H9 (cell line): ENCODE measurements around the gene UNC5B. TPM values are rescaled to one million over a fixed set of nuclear protein-coding genes. Genes with fewer than 3 reads are reported as not detected.

Source experiments
- DNase-seq: peaks from one replicate; pipeline ENCODE4 v3.0.0-alpha.2; 2017
- H2AFZ ChIP-seq: one replicate; pipeline ENCODE4 v1.6.1; 2013; ENCODE audit warnings: mild to moderate bottlenecking, low read length, control low read depth, moderate library complexity
- H2AK5ac ChIP-seq: 2 replicates; pipeline ENCODE4 v1.6.1; 2013; ENCODE audit warnings: low read length, control low read depth, mixed read lengths; ENCODE audit not compliant: insufficient read length
- H2BK120ac ChIP-seq: one replicate; pipeline ENCODE4 v1.6.1; 2013; ENCODE audit warnings: low read depth, mild to moderate bottlenecking, low read length, control low read depth, inconsistent platforms; ENCODE audit not compliant: poor library complexity, severe bottlenecking
- H2BK12ac ChIP-seq: 2 replicates; pipeline ENCODE4 v1.6.1; 2013; ENCODE audit warnings: low read length, control low read depth, mixed read lengths, low read depth; ENCODE audit not compliant: insufficient read length
- H2BK15ac ChIP-seq: 2 replicates; pipeline ENCODE4 v1.6.1; 2013; ENCODE audit warnings: low read depth, low read length, control low read depth
- H2BK20ac ChIP-seq: one replicate; pipeline ENCODE4 v1.6.1; 2013; ENCODE audit warnings: low read depth, mild to moderate bottlenecking, low read length, control low read depth, inconsistent platforms; ENCODE audit not compliant: poor library complexity, severe bottlenecking
- H2BK5ac ChIP-seq: 2 replicates; pipeline ENCODE4 v1.6.1; 2013; ENCODE audit warnings: low read length, control low read depth, mixed read lengths; ENCODE audit not compliant: insufficient read length
- H3K14ac ChIP-seq: 2 replicates; pipeline ENCODE4 v1.6.1; 2013; ENCODE audit warnings: low read length, control low read depth; ENCODE audit not compliant: insufficient read depth
- H3K18ac ChIP-seq: 2 replicates; pipeline ENCODE4 v1.6.1; 2013; ENCODE audit warnings: low read depth, mild to moderate bottlenecking, mixed read lengths, low read length, control low read depth; ENCODE audit not compliant: insufficient read length
- H3K23ac ChIP-seq: 2 replicates; pipeline ENCODE4 v1.6.1; 2013; ENCODE audit warnings: low read length, control low read depth, mixed read lengths, low read depth; ENCODE audit not compliant: insufficient read length
- H3K23me2 ChIP-seq: 2 replicates; pipeline ENCODE4 v1.6.1; 2013; ENCODE audit warnings: low read depth, mild to moderate bottlenecking, mixed read lengths, low read length, control low read depth; ENCODE audit not compliant: insufficient read length, poor library complexity, severe bottlenecking
- H3K27ac ChIP-seq: 2 replicates; pipeline ENCODE4 v1.5.1; 2013; ENCODE audit warnings: low read length, control low read depth, mixed read lengths, low read depth; ENCODE audit not compliant: insufficient read length
- H3K27me3 ChIP-seq: 2 replicates; pipeline ENCODE4 v1.6.1; 2013; ENCODE audit warnings: low read length, control low read depth, inconsistent platforms; ENCODE audit not compliant: insufficient read depth
- H3K4ac ChIP-seq: 2 replicates; pipeline ENCODE4 v1.6.1; 2013; ENCODE audit warnings: low read depth, mild to moderate bottlenecking, control low read depth, inconsistent platforms, low read length, moderate library complexity
- H3K4me1 ChIP-seq: 2 replicates; pipeline ENCODE4 v1.6.1; 2013; ENCODE audit warnings: low read length, control low read depth, inconsistent platforms; ENCODE audit not compliant: insufficient read depth
- H3K4me2 ChIP-seq: 2 replicates; pipeline ENCODE4 v1.6.1; 2013; ENCODE audit warnings: low read length, control low read depth, mixed read lengths; ENCODE audit not compliant: insufficient read length, insufficient read depth
- H3K56ac ChIP-seq: 2 replicates; pipeline ENCODE4 v1.6.1; 2013; ENCODE audit warnings: low read depth, mild to moderate bottlenecking, mixed read lengths, low read length, control low read depth; ENCODE audit not compliant: insufficient read length
- H3K79me1 ChIP-seq: 2 replicates; pipeline ENCODE4 v1.6.1; 2013; ENCODE audit warnings: low read depth, mild to moderate bottlenecking, moderate library complexity, low read length, control low read depth, inconsistent platforms; ENCODE audit not compliant: insufficient read depth, poor library complexity, severe bottlenecking
- H3K79me2 ChIP-seq: 2 replicates; pipeline ENCODE4 v1.6.1; 2013; ENCODE audit warnings: low read length, control low read depth, inconsistent platforms; ENCODE audit not compliant: insufficient read depth
- H3K9ac ChIP-seq: 2 replicates; pipeline ENCODE4 v1.6.1; 2013; ENCODE audit warnings: low read length, control low read depth, mixed read lengths; ENCODE audit not compliant: insufficient read length; ENCODE audit errors: extremely low read depth
- H3K9me3 ChIP-seq: one replicate; pipeline ENCODE4 v1.6.1; 2013; ENCODE audit warnings: low read depth, low read length, inconsistent platforms; ENCODE audit not compliant: control insufficient read depth
- H3T11ph ChIP-seq: one replicate; pipeline ENCODE4 v1.6.1; 2013; ENCODE audit warnings: mild to moderate bottlenecking, low read length, control low read depth, inconsistent platforms
- H4K20me1 ChIP-seq: one replicate; pipeline ENCODE4 v1.6.1; 2013; ENCODE audit not compliant: control insufficient read depth, insufficient read length, insufficient read depth
- H4K5ac ChIP-seq: 2 replicates; pipeline ENCODE4 v1.6.1; 2013; ENCODE audit warnings: low read depth, mild to moderate bottlenecking, mixed read lengths, low read length, control low read depth; ENCODE audit not compliant: insufficient read length
- H4K8ac ChIP-seq: replicated peaks from 2 replicates; pipeline ENCODE4 v1.6.1; 2013; ENCODE audit warnings: low read length, control low read depth, mixed read lengths, low read depth; ENCODE audit not compliant: insufficient read length
- H4K91ac ChIP-seq: 2 replicates; pipeline ENCODE4 v1.6.1; 2013; ENCODE audit warnings: low read depth, mild to moderate bottlenecking, moderate library complexity, mixed read lengths, low read length, control low read depth; ENCODE audit not compliant: insufficient read length
- H3K27ac Mint-ChIP-seq, 3 experiments: 2 replicates in 2 of 3; 3 replicates in 1 of 3; pipeline ENCODE4 v1.8.0; 2020 to 2021; ENCODE audit warnings: mixed read lengths in 3 of 3, mild to moderate bottlenecking in 1 of 3, moderate library complexity in 1 of 3
- H3K27me3 Mint-ChIP-seq: 2 replicates; pipeline ENCODE4 v1.8.0; 2021; ENCODE audit warnings: low read depth, mild to moderate bottlenecking, moderate library complexity, mixed read lengths
- H3K36me3 Mint-ChIP-seq, 3 experiments: 2 replicates in 2 of 3; 3 replicates in 1 of 3; pipeline ENCODE4 v1.8.0; 2020 to 2021; ENCODE audit warnings: low read depth in 3 of 3, mixed read lengths in 3 of 3; ENCODE audit not compliant: insufficient read depth in 1 of 3
- H3K4me1 Mint-ChIP-seq, 2 experiments: 2 replicates each; pipeline ENCODE4 v1.8.0; 2020; ENCODE audit warnings: mixed read lengths in 2 of 2
- H3K4me3 Mint-ChIP-seq, 2 experiments: 2 replicates in 1 of 2; 3 replicates in 1 of 2; pipeline ENCODE4 v1.8.0; 2020 to 2021; ENCODE audit warnings: mild to moderate bottlenecking in 2 of 2, mixed read lengths in 2 of 2, moderate library complexity in 1 of 2
- H3K9me3 Mint-ChIP-seq, 2 experiments: 2 replicates in 1 of 2; 3 replicates in 1 of 2; pipeline ENCODE4 v1.8.0; 2020; ENCODE audit warnings: mild to moderate bottlenecking in 2 of 2, mixed read lengths in 2 of 2, moderate library complexity in 1 of 2
- WGBS: extraction: QIAGEN DNeasy Blood & Tissue Kit; methylation state at CpG from one replicate; pipeline ENCODE4 v1.1.7; 2013; ENCODE audit warnings: missing lambda C conversion rate, low lambda C conversion rate, mixed read lengths; ENCODE audit not compliant: insufficient read length; ENCODE audit errors: extremely low coverage; 5-methylcytosine and 5-hydroxymethylcytosine counted together
- total RNA-seq: library from RNA; stranded (reverse); gene quantifications from 2 replicates; pipeline ENCODE4 v1.2.1, GENCODE V29; 2021
- TF ChIP-seq, protein P1 (sequence below): fragments of 200-600 bp; sonication (generic); conservative IDR thresholded peaks from 3 replicates; pipeline ENCODE4 v1.8.0; 2021; ENCODE audit warnings: antibody characterized with exemption, mild to moderate bottlenecking

Gene UNC5B
- total RNA-seq, 1 experiment from 2014 or later, result 28.4 TPM

DNA sequence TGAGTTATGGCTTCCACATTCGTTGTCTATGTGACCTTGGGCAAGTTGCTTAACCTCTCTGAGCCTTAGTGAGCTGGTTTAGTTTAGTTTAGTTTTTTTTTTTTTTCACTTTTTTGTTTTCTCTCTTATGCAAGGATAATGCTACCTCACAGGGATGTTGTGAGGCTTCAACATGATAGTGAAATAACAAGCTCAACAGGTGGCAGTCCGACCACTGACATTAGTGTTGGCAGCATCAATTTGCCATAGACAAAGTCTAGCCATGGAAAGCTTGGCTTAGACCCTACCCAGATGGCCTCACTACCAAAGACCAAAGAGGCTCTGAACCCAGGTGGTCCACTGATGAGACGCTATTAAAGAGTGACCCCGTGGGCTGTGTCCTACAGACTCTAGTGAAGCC lies 27.2 kb upstream of the UNC5B start:
- Histone ChIP-seq H3K9me3 (no peaks in the 10 kb centered on the region), H2BK120ac (no peak overlapping the region), H2BK20ac (no peak overlapping the region), H3K79me1 (no peaks in the 10 kb centered on the region), H3K23ac (no peak overlapping the region), H3K27ac (no peak overlapping the region), H3T11ph (no peak overlapping the region), H2AK5ac (no peak overlapping the region), H3K4ac (no peak overlapping the region), H3K9ac (no peak overlapping the region), H2BK12ac (no peak overlapping the region), H2AFZ (no peak overlapping the region), H2BK15ac (no peak overlapping the region), H4K5ac (no peak overlapping the region), H3K56ac (no peak overlapping the region), H3K18ac (no peak overlapping the region), H3K4me2 (no peak overlapping the region), H3K79me2 (no peaks in the 10 kb centered on the region), H4K8ac (no peak overlapping the region), H3K14ac (no peak overlapping the region), H3K23me2 (no peaks in the 10 kb centered on the region), H4K20me1 (no peaks in the 10 kb centered on the region), H3K4me1 (no peaks in the 10 kb centered on the region), H4K91ac (no peak overlapping the region), H2BK5ac (no peak overlapping the region), H3K27me3 (no peaks in the 10 kb centered on the region)
- DNase-seq, result no peak
- no peak overlapping the region for H3K4me3 Mint-ChIP-seq
- H3K4me1 Mint-ChIP-seq, result no peaks in the 10 kb centered on the region
- TF ChIP-seq, protein P1, sequence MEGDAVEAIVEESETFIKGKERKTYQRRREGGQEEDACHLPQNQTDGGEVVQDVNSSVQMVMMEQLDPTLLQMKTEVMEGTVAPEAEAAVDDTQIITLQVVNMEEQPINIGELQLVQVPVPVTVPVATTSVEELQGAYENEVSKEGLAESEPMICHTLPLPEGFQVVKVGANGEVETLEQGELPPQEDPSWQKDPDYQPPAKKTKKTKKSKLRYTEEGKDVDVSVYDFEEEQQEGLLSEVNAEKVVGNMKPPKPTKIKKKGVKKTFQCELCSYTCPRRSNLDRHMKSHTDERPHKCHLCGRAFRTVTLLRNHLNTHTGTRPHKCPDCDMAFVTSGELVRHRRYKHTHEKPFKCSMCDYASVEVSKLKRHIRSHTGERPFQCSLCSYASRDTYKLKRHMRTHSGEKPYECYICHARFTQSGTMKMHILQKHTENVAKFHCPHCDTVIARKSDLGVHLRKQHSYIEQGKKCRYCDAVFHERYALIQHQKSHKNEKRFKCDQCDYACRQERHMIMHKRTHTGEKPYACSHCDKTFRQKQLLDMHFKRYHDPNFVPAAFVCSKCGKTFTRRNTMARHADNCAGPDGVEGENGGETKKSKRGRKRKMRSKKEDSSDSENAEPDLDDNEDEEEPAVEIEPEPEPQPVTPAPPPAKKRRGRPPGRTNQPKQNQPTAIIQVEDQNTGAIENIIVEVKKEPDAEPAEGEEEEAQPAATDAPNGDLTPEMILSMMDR, result no peak
- H3K27me3 Mint-ChIP-seq, result peaks cover 5% of the 10 kb centered on the region; the same call in 1 of the 2 replicates
- H3K36me3 Mint-ChIP-seq, result no peaks in the 10 kb centered on the region
- H3K9me3 Mint-ChIP-seq, result no peaks in the 10 kb centered on the region
- no CpG with 5 or more reads among the region's 4 CpGs for WGBS
- H3K27ac Mint-ChIP-seq, result peak overlapping the region in 1 of 3 experiments; percentile 52; a peak in 1 of 7 replicates
